H1 (cell line): ENCODE data around the gene KXD1. TPM values are rescaled to one million over a fixed set of nuclear protein-coding genes. Genes with fewer than 3 reads are reported as not detected.

Experiments used
- CTCF ChIA-PET: fragments of 300-600 bp; sonication (Branson Sonifier 250); formaldehyde crosslinking; loops from one replicate; lab custom pipeline; 2021; ENCODE audit not compliant: partially characterized antibody; lab: Charles Lee
- POLR2A ChIA-PET: fragments of 300-600 bp; sonication (Branson Sonifier 250); formaldehyde crosslinking; loops from one replicate; lab custom pipeline; 2021; ENCODE audit warnings: inconsistent platforms; ENCODE audit not compliant: partially characterized antibody; lab: Charles Lee
- DNase-seq, 2 experiments: peaks; one replicate each; pipeline versions ENCODE4 v3.0.0 to v3.0.0-alpha.2; 2010 to 2022; ENCODE audit warnings: low spot score in 2 of 2, low read depth in 1 of 2, mixed read lengths in 1 of 2
- FAIRE-seq: peaks from 2 replicates; lab custom pipeline; 2011; peaks lifted over from hg19 to GRCh38; lab: Jason Lieb, UNC
- H2AFZ ChIP-seq: 2 replicates; pipeline ENCODE4 v1.8.1; 2012; ENCODE audit warnings: low read length, inconsistent platforms
- H2AK5ac ChIP-seq: 2 replicates; pipeline ENCODE4 v1.6.1; 2013; ENCODE audit warnings: low read depth, low read length
- H2BK120ac ChIP-seq: replicated peaks from 2 replicates; pipeline ENCODE3; 2013; ENCODE audit warnings: low read depth, low read length, inconsistent platforms
- H2BK12ac ChIP-seq: 2 replicates; pipeline ENCODE4 v1.6.1; 2013; ENCODE audit warnings: low read depth, low read length
- H2BK15ac ChIP-seq: 2 replicates; pipeline ENCODE4 v1.6.1; 2013; ENCODE audit warnings: low read length
- H2BK20ac ChIP-seq: 2 replicates; pipeline ENCODE4 v1.6.1; 2013; ENCODE audit warnings: low read length
- H2BK5ac ChIP-seq: 2 replicates; pipeline ENCODE4 v1.6.1; 2013; ENCODE audit warnings: low read depth, low read length
- H3K14ac ChIP-seq: 2 replicates; pipeline ENCODE4 v1.6.1; 2013; ENCODE audit warnings: inconsistent platforms; ENCODE audit not compliant: insufficient read length
- H3K18ac ChIP-seq: 2 replicates; pipeline ENCODE4 v1.6.1; 2013; ENCODE audit warnings: low read length; ENCODE audit errors: extremely low read depth
- H3K23ac ChIP-seq: 2 replicates; pipeline ENCODE4 v1.6.1; 2013; ENCODE audit warnings: inconsistent platforms; ENCODE audit not compliant: insufficient read length
- H3K23me2 ChIP-seq: 2 replicates; pipeline ENCODE4 v1.6.1; 2013; ENCODE audit warnings: low read depth, low read length
- H3K27ac ChIP-seq: 2 replicates; pipeline ENCODE4 v1.6.1; 2011; ENCODE audit warnings: low read depth, low read length, inconsistent platforms
- H3K27me3 ChIP-seq, 4 experiments: replicated peaks in 1 of 4; 1 replicate in 1 of 4; 2 replicates in 3 of 4; pipeline versions ENCODE4 v1.6.1 to v1.8.1; 2011 to 2013; ENCODE audit warnings: low read length in 3 of 4, mild to moderate bottlenecking in 3 of 4, inconsistent platforms in 2 of 4, mixed read lengths in 2 of 4, moderate library complexity in 1 of 4; ENCODE audit not compliant: control insufficient read depth in 3 of 4, insufficient read depth in 3 of 4; ENCODE audit errors: extremely low read depth in 1 of 4
- H3K36me3 ChIP-seq, 4 experiments: 2 replicates each; pipeline versions ENCODE4 v1.6.1 to v1.8.1; 2011 to 2013; ENCODE audit warnings: mild to moderate bottlenecking in 4 of 4, low read length in 3 of 4, moderate library complexity in 2 of 4, control low read depth in 1 of 4, inconsistent platforms in 1 of 4; ENCODE audit not compliant: insufficient read depth in 4 of 4, control insufficient read depth in 2 of 4
- H3K4ac ChIP-seq: replicated peaks from 2 replicates; pipeline ENCODE3; 2013; ENCODE audit warnings: low read length, low read depth, mixed read lengths, inconsistent platforms; ENCODE audit not compliant: insufficient read length
- H3K4me1 ChIP-seq, 4 experiments: replicated peaks in 1 of 4; 1 replicate in 1 of 4; 2 replicates in 3 of 4; pipeline versions ENCODE4 v1.6.1 to v1.8.1; 2011 to 2013; ENCODE audit warnings: low read length in 3 of 4, inconsistent platforms in 2 of 4, mixed read lengths in 1 of 4; ENCODE audit not compliant: insufficient read depth in 4 of 4, control insufficient read depth in 3 of 4
- H3K4me2 ChIP-seq, 2 experiments: 2 replicates each; pipeline versions ENCODE4 v1.6.1 to v1.8.1; 2011 to 2013; ENCODE audit warnings: low read depth in 2 of 2, low read length in 2 of 2, control low read depth in 1 of 2, inconsistent platforms in 1 of 2, mild to moderate bottlenecking in 1 of 2; ENCODE audit not compliant: insufficient read depth in 1 of 2
- H3K4me3 ChIP-seq, 4 experiments: fragments of 200-600, 300-600 bp in 1 of 4; sonication (generic), shearing (Covaris generic), sonication (Bioruptor Twin) in 1 of 4; 2 replicates each; pipeline versions ENCODE4 v1.5.1 to v1.8.1; 2011 to 2016; ENCODE audit warnings: low read length in 4 of 4, low read depth in 3 of 4, control low read depth in 2 of 4, inconsistent platforms in 2 of 4, mild to moderate bottlenecking in 2 of 4, mixed read lengths in 1 of 4, moderate library complexity in 1 of 4; ENCODE audit not compliant: insufficient read depth in 2 of 4; ENCODE audit errors: extremely low read depth in 1 of 4
- H3K56ac ChIP-seq: replicated peaks from 2 replicates; pipeline ENCODE3; 2013; ENCODE audit warnings: low read depth, mild to moderate bottlenecking, mixed read lengths, low read length, inconsistent platforms; ENCODE audit not compliant: insufficient read length
- H3K79me1 ChIP-seq: 2 replicates; pipeline ENCODE4 v1.6.1; 2013; ENCODE audit warnings: low read depth, low read length, control low read depth
- H3K79me2 ChIP-seq, 2 experiments: 2 replicates each; pipeline versions ENCODE4 v1.6.1 to v1.8.1; 2012 to 2013; ENCODE audit warnings: low read length in 2 of 2, mild to moderate bottlenecking in 2 of 2, inconsistent platforms in 1 of 2; ENCODE audit not compliant: insufficient read depth in 2 of 2, control insufficient read depth in 1 of 2
- H3K9ac ChIP-seq, 4 experiments: replicated peaks in 1 of 4; 1 replicate in 1 of 4; 2 replicates in 3 of 4; pipeline versions ENCODE4 v1.6.1 to v1.8.1; 2011 to 2013; ENCODE audit warnings: low read depth in 3 of 4, low read length in 3 of 4, control low read depth in 2 of 4, mild to moderate bottlenecking in 2 of 4, moderate library complexity in 2 of 4, inconsistent platforms in 1 of 4; ENCODE audit errors: extremely low read depth in 1 of 4
- H3K9me3 ChIP-seq, 2 experiments: 2 replicates each; pipeline versions ENCODE4 v1.6.1 to v1.8.1; 2012 to 2013; ENCODE audit warnings: mild to moderate bottlenecking in 2 of 2, moderate library complexity in 2 of 2, control low read depth in 1 of 2, inconsistent platforms in 1 of 2, low read depth in 1 of 2, low read length in 1 of 2, mixed read lengths in 1 of 2; ENCODE audit not compliant: insufficient read depth in 2 of 2
- H4K20me1 ChIP-seq, 2 experiments: replicated peaks in 1 of 2; 2 replicates each; pipeline versions ENCODE3 to v1.8.1; 2011 to 2013; ENCODE audit warnings: inconsistent platforms in 2 of 2, low read length in 2 of 2, mild to moderate bottlenecking in 1 of 2; ENCODE audit not compliant: insufficient read depth in 2 of 2, control insufficient read depth in 1 of 2
- H4K5ac ChIP-seq: 2 replicates; pipeline ENCODE4 v1.6.1; 2013; ENCODE audit warnings: low read length, low read depth, mixed read lengths, inconsistent platforms; ENCODE audit not compliant: insufficient read length
- H4K8ac ChIP-seq: 2 replicates; pipeline ENCODE4 v1.8.0; 2013; ENCODE audit warnings: mild to moderate bottlenecking, moderate library complexity, low read length, inconsistent platforms; ENCODE audit not compliant: insufficient read depth; ENCODE audit errors: extremely low read depth
- H4K91ac ChIP-seq: replicated peaks from 2 replicates; pipeline ENCODE3; 2013; ENCODE audit warnings: low read length, mixed read lengths, inconsistent platforms; ENCODE audit not compliant: insufficient read length
- EGR1 ChIP-seq: IDR thresholded peaks from 2 replicates; pipeline ENCODE4 v1.6.1; 2011; ENCODE audit warnings: low read depth, low read length, borderline replicate concordance
- EZH2 ChIP-seq: fragments of 200-600 bp; sonication (generic); IDR thresholded peaks from 2 replicates; pipeline ENCODE4 v1.7.1; 2012; ENCODE audit warnings: low read depth, mild to moderate bottlenecking, moderate library complexity, low read length, inconsistent platforms; ENCODE audit not compliant: severe bottlenecking
- NRF1 ChIP-seq: IDR thresholded peaks from 2 replicates; pipeline ENCODE4 v1.6.1; 2011; ENCODE audit warnings: mild to moderate bottlenecking, low read depth, low read length, improper control_type of control experiment
- SIX5 ChIP-seq: IDR thresholded peaks from 2 replicates; pipeline ENCODE4 v1.6.1; 2011; ENCODE audit warnings: mild to moderate bottlenecking, low read depth, low read length
- WGBS, 2 experiments: shearing (Covaris generic) in 1 of 2; methylation state at CpG; one replicate each; pipeline versions ENCODE4 v1.1.6 to v1.1.7; 2013 to 2015; ENCODE audit warnings: low lambda C conversion rate in 2 of 2, mixed read lengths in 2 of 2, inconsistent platforms in 1 of 2, low coverage in 1 of 2, missing lambda C conversion rate in 1 of 2; ENCODE audit not compliant: insufficient replicate concordance in 2 of 2, insufficient coverage in 1 of 2, insufficient read length in 1 of 2; ENCODE audit errors: extremely low coverage in 1 of 2, missing lambda C conversion rate in 1 of 2; 5-methylcytosine and 5-hydroxymethylcytosine counted together
- polyA plus RNA-seq, 7 experiments: library from polyadenylated mRNA; depleted of rRNA in 3 of 7; stranded (reverse) in 5 of 7; unstranded in 2 of 7; fragments of >200 nt in 5 of 7; fragments of 200-250 nt in 2 of 7; gene quantifications; 1 replicate in 5 of 7; 2 replicates in 1 of 7; 4 replicates in 1 of 7; pipeline versions ENCODE4 v1.2.1 to v1.2.3, GENCODE V29; 2011 to 2013; ENCODE audit warnings: missing spikeins in 2 of 7, mixed read lengths in 2 of 7
- total RNA-seq: library from RNA; stranded (reverse); fragmentation: NEBNext Ultra II Directional; extraction: Animal tissue kit (Norgen Biotek cat#: 25700); gene quantifications from 2 replicates; pipeline ENCODE4 v1.2.1, GENCODE V29; 2021

KXD1 gene
- total and polyA plus RNA-seq, 2 of the 8 experiments (the other 6 are each of a cell fraction or from before 2014, with no cell fraction given), result 115 to 267 TPM

- H4K8ac ChIP-seq, result no peak overlapping the region
- no peak overlapping the region for H2BK120ac ChIP-seq
- no peaks in the 10 kb centered on the region for H3K79me1 ChIP-seq
- H4K20me1 ChIP-seq, result peaks cover 0 to 3% of the 10 kb centered on the region in 2 experiments
- H3K4me3 ChIP-seq, result peak overlapping the region; percentile 78 to 91 (median 84)
- no peak overlapping the region for H4K91ac ChIP-seq
- H2BK20ac ChIP-seq, result no peak overlapping the region; the same call in 1 of the 2 replicates
- peaks cover 2 to 11% (median 6%) of the 10 kb centered on the region in 4 experiments for H3K4me1 ChIP-seq
- H3K9ac ChIP-seq, result peak overlapping the region in 2 of 4 experiments; percentile 71 to 86; a peak in 2 of 7 replicates
- H3K18ac ChIP-seq, result peak overlapping the region; percentile 97; the same call in 1 of the 2 replicates
- H3K4me2 ChIP-seq, result peak overlapping the region; percentile 75 to 95
- H3K27ac ChIP-seq, result peak overlapping the region; percentile 94; the same call in 1 of the 2 replicates
- H3K9me3 ChIP-seq, result no peaks in the 10 kb centered on the region
- no peaks in the 10 kb centered on the region; a peak in 1 of 7 replicates for H3K27me3 ChIP-seq
- H3K79me2 ChIP-seq, result no peaks in the 10 kb centered on the region
- ChIA-PET CTCF (interaction anchor here (0.6 to 12.5 kb wide), 37 partner anchors 9 to 268 kb away, joined by 3 to 139 read pairs (median 3); partner anchors contain the start of genes FKBP8, KXD1 and UBA52), POLR2A (interaction anchor here (0.6 to 10.3 kb wide), 15 partner anchors 7 to 1079 kb away, joined by 3 to 112 read pairs (median 5); partner anchors contain the start of genes KXD1 and UBA52)
- no peak for DNase-seq
- 0 out of 2 replicates have a peak overlapping the region, but pooled peaks have one; percentile 86 for H2BK5ac ChIP-seq
- no peak overlapping the region for H2AK5ac ChIP-seq
- 45% methylated on average over 16 of the region's 16 CpGs; no CpG with 5 or more reads in 1 of the 2 experiments for WGBS, 2 experiments
- peak overlapping the region; percentile 89 for H2BK15ac ChIP-seq
- H2BK12ac ChIP-seq, result 0 out of 2 replicates have a peak overlapping the region, but pooled peaks have one; percentile 60
- no peak overlapping the region for H3K14ac ChIP-seq
- peak overlapping the region; percentile 40 for H3K4ac ChIP-seq
- peaks cover 11% of the 10 kb centered on the region for H3K23me2 ChIP-seq
- H4K5ac ChIP-seq, result peak overlapping the region; percentile 3
- no peak for FAIRE-seq
- no peak overlapping the region for H3K23ac ChIP-seq
- peak overlapping the region; percentile 91; the same call in 1 of the 2 replicates for H2AFZ ChIP-seq
- TF ChIP-seq NRF1 (no peak), SIX5 (no peak), EZH2 (peak; percentile 8), EGR1 (no peak)
- H3K36me3 ChIP-seq, result no peaks in the 10 kb centered on the region
- H3K56ac ChIP-seq, result no peak overlapping the region
Observed at GRCh38 chr19:18587962-18588610, 30.4 kb downstream of the KXD1 start.
